ENCODE measurements around the gene FOXK1. TPM values are rescaled to one million over a fixed set of nuclear protein-coding genes. Genes with fewer than 3 reads are reported as not detected.
A peak's percentile ranks its signal among the peaks of the same experiment; 100 is the strongest.
"Not testable (repeated sequence)": the region's sequence is repeated elsewhere in the genome, so short reads cannot be mapped to it uniquely, and the experiment has no call there.

Gene FOXK1
- total RNA-seq, 6 donors from 2014 or later = 25.1 to 40.7 (median 34.1) TPM

- Histone ChIP-seq H3K9me3 (no peaks in the 10 kb centered on the region), H3K27me3 (no peaks in the 10 kb centered on the region), H3K4me3 (peak overlapping the region; percentile 36 to 81 (median 65)), H3K4me1 (peaks cover 5 to 15% (median 13%) of the 10 kb centered on the region in 4 donors), H3K36me3 (no peaks in the 10 kb centered on the region), H3K27ac (peak overlapping the region; percentile 85 to 92 (median 89))
- WGBS, 2 donors = 41 to 68% methylated on average over 9 to 15 of the region's 18 CpGs
- no peak for DNase-seq
- TF ChIP-seq EP300 (IDR thresholded peaks at IDR 0.05) (no peak), POLR2A (IDR thresholded peaks at IDR 0.05) (no peak), CTCF (IDR thresholded peaks at IDR 0.05) (peak in 5 of 6 experiments; percentile 5 to 25 (median 12)), POLR2AphosphoS5 (IDR thresholded peaks at IDR 0.05) (no peak)
- no peak for ATAC-seq (ENCODE audit: low FRiP score in 2 of 2)
Measured at GRCh38 chr7:4641091-4641666, 40.9 kb upstream of the FOXK1 start.

GRCh38 chr7:4641667-4642467, 40.2 kb upstream of the FOXK1 start:
- DNase-seq = peak; percentile 88 to 100
- H3K4me1 ChIP-seq = peaks cover 5 to 15% (median 13%) of the 10 kb centered on the region in 4 donors
- TF ChIP-seq POLR2A (IDR thresholded peaks at IDR 0.05) = peak; percentile 25 to 89 (median 42)
- TF ChIP-seq POLR2AphosphoS5 (IDR thresholded peaks at IDR 0.05) = peak; percentile 88 to 92
- TF ChIP-seq CTCF (IDR thresholded peaks at IDR 0.05) = peak; percentile 3 to 87 (median 80)
- peak in 2 of 4 donors; percentile 11 to 53 for TF ChIP-seq EP300 (IDR thresholded peaks at IDR 0.05)
- 4 to 7% methylated on average over 6 to 30 of the region's 103 CpGs for WGBS, 2 donors
- ATAC-seq (ENCODE audit: low FRiP score in 2 of 2) = peak; percentile 96 to 97
- peak overlapping the region in 3 of 4 donors; percentile 64 to 81 (median 66) for H3K4me3 ChIP-seq
- H3K27me3 ChIP-seq = no peaks in the 10 kb centered on the region
- H3K27ac ChIP-seq = peak overlapping the region; percentile 85 to 92 (median 89)
- no peaks in the 10 kb centered on the region for H3K9me3 ChIP-seq
- H3K36me3 ChIP-seq = no peaks in the 10 kb centered on the region

GRCh38 chr7:4642468-4643203, 39.5 kb upstream of the FOXK1 start:
- no peak for DNase-seq
- peak overlapping the region; percentile 85 to 92 (median 89) for H3K27ac ChIP-seq
- H3K4me1 ChIP-seq = peaks cover 5 to 15% (median 13%) of the 10 kb centered on the region in 4 donors
- no peaks in the 10 kb centered on the region for H3K36me3 ChIP-seq
- TF ChIP-seq EP300 (IDR thresholded peaks at IDR 0.05) (no peak), POLR2A (IDR thresholded peaks at IDR 0.05) (no peak), POLR2AphosphoS5 (IDR thresholded peaks at IDR 0.05) (no peak), CTCF (IDR thresholded peaks at IDR 0.05) (no peak)
- H3K27me3 ChIP-seq = no peaks in the 10 kb centered on the region
- H3K9me3 ChIP-seq = no peaks in the 10 kb centered on the region
- 64 to 66% methylated on average over 20 of the region's 20 CpGs for WGBS, 2 donors
- ATAC-seq (ENCODE audit: low FRiP score in 2 of 2) = no peak
- H3K4me3 ChIP-seq = peak overlapping the region in 3 of 4 donors; percentile 64 to 81 (median 66)

GRCh38 chr7:4643204-4643471, 39.0 kb upstream of the FOXK1 start:
- DNase-seq; H3K9me3 ChIP-seq; H3K36me3 ChIP-seq; H3K27me3 ChIP-seq; H3K27ac ChIP-seq; H3K4me3 ChIP-seq; ATAC-seq (ENCODE audit: low FRiP score in 2 of 2): not testable (repeated sequence)
- peaks cover 5 to 15% (median 13%) of the 10 kb centered on the region in 4 donors for H3K4me1 ChIP-seq
- WGBS, 2 donors = 97% methylated on average over 5 of the region's 5 CpGs

GRCh38 chr7:4645246-4645645, 36.8 kb upstream of the FOXK1 start:
- 64 to 72% methylated on average over 2 of the region's 2 CpGs for WGBS, 2 donors
- no peak overlapping the region for H3K27ac ChIP-seq
- H3K4me3 ChIP-seq = no peak overlapping the region
- no peaks in the 10 kb centered on the region for H3K36me3 ChIP-seq
- DNase-seq (no peak), ATAC-seq (ENCODE audit: low FRiP score in 2 of 2) (no peak)
- H3K9me3 ChIP-seq = no peaks in the 10 kb centered on the region
- TF ChIP-seq CTCF (IDR thresholded peaks at IDR 0.05) = no peak
- TF ChIP-seq POLR2A (IDR thresholded peaks at IDR 0.05) = no peak
- TF ChIP-seq EP300 (IDR thresholded peaks at IDR 0.05) = no peak
- no peak for TF ChIP-seq POLR2AphosphoS5 (IDR thresholded peaks at IDR 0.05)
- H3K4me1 ChIP-seq = peaks cover 5 to 15% (median 13%) of the 10 kb centered on the region in 4 donors
- no peaks in the 10 kb centered on the region for H3K27me3 ChIP-seq

All from upper lobe of left lung (tissue), 6 donors.